Naive thymus-derived CD8-positive, alpha-beta T cell (primary cell): ENCODE results near the gene STX16. TPM values are rescaled to one million over a fixed set of nuclear protein-coding genes. Genes with fewer than 3 reads are reported as not detected.

Experiments used
- ATAC-seq, 2 donors: fragments of 150-1000 bp; cut with Tn5 transposase in 1 of 2; sonication (Bioruptor Pico), chemical (Tn5 transposase) in 1 of 2; 1 replicate in 1 of 2; 2 replicates in 1 of 2; pipeline ENCODE4 v1.10.0; 2021; ENCODE audit warnings: mild to moderate bottlenecking in 2 of 2, moderate library complexity in 2 of 2
- POLR2A ChIA-PET: fragments of 350-600 bp; sonication (Branson Sonifier 250); formaldehyde crosslinking; loops from one replicate; lab custom pipeline; 2021; ENCODE audit warnings: antibody characterized with exemption; lab: Charles Lee
- DNase-seq, 10 donors: peaks; one replicate each; pipeline versions ENCODE4 v3.0.0 to v3.0.0-alpha.2; 2020 to 2022
- H3K27ac Mint-ChIP-seq, 10 donors: one replicate each; pipeline ENCODE4 v1.8.0; 2020 to 2022; ENCODE audit warnings: mild to moderate bottlenecking in 10 of 10, mixed read lengths in 10 of 10, moderate library complexity in 4 of 10, inconsistent platforms in 1 of 10
- H3K27me3 Mint-ChIP-seq, 5 donors: one replicate each; pipeline ENCODE4 v1.8.0; 2021 to 2022; ENCODE audit warnings: mixed read lengths in 5 of 5
- H3K36me3 Mint-ChIP-seq, 3 donors: one replicate each; pipeline ENCODE4 v1.8.0; 2020 to 2022; ENCODE audit warnings: mixed read lengths in 3 of 3, mild to moderate bottlenecking in 2 of 3, inconsistent platforms in 1 of 3
- H3K4me1 Mint-ChIP-seq, 4 donors: one replicate each; pipeline ENCODE4 v1.8.0; 2021 to 2022; ENCODE audit warnings: mixed read lengths in 4 of 4
- H3K4me3 Mint-ChIP-seq, 10 donors: one replicate each; pipeline ENCODE4 v1.8.0; 2020 to 2022; ENCODE audit warnings: mild to moderate bottlenecking in 10 of 10, mixed read lengths in 10 of 10, moderate library complexity in 6 of 10, inconsistent platforms in 1 of 10
- H3K9me3 Mint-ChIP-seq, 9 donors: one replicate each; pipeline ENCODE4 v1.8.0; 2020 to 2022; ENCODE audit warnings: mixed read lengths in 9 of 9, mild to moderate bottlenecking in 3 of 9, inconsistent platforms in 1 of 9, moderate library complexity in 1 of 9
- polyA plus RNA-seq, 3 donors: library from polyadenylated mRNA; unstranded; fragments of 300-500 nt; fragmentation: Illumina TruSeq; gene quantifications; one replicate each; pipeline ENCODE4 v1.2.3, GENCODE V29; 2021
- total RNA-seq, 8 experiments: library from RNA in 2 of 8; stranded (reverse) in 2 of 8; gene quantifications; one replicate each; pipeline ENCODE4 v1.2.3 and lab custom pipeline; 2021 to 2026

The STX16 gene
- total and polyA plus RNA-seq, 5 experiments from 2014 or later: 23.2 to 205 (median 35.9) TPM

DNA sequence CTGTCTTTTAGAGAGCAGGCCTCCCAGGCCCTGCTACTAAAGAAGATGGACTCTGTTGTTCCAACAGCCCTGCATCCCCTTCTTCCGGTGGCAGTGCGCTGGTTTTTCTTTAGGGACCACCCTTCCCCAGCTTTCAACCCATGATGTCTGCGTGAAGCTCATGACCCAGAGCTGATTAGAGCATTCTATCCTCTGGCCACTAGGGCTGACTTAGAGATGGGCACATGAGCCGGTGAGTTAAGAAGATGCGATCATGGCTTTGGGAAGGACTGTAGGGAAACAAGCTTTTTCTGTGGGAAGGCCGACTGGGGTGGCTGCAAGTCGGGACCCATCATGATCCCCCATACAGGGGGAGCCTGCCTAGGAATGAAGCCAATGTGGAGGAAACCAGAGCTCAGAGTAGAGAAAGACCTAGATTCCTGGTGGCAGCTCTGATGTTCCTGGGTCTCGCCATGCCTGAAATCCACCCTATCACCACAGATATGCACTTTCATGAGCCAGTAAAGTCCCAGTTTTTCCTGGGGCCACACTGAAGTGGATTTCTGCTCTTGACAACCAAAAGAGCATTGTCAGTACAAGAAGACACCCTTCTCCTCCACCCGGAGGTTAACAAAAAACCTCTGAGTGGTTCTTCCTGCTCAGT is 29.1 kb upstream of the STX16 start:
- Mint-ChIP-seq H3K9me3 (no peaks in the 10 kb centered on the region), H3K36me3 (no peaks in the 10 kb centered on the region), H3K4me3 (no peak overlapping the region), H3K27me3 (peaks cover 5 to 12% (median 7%) of the 10 kb centered on the region in 5 donors), H3K27ac (no peak overlapping the region), H3K4me1 (peaks cover 8 to 26% (median 17%) of the 10 kb centered on the region in 4 donors)
- DNase-seq (no peak), ATAC-seq (no peak)
- POLR2A ChIA-PET: no interaction called here

DNA sequence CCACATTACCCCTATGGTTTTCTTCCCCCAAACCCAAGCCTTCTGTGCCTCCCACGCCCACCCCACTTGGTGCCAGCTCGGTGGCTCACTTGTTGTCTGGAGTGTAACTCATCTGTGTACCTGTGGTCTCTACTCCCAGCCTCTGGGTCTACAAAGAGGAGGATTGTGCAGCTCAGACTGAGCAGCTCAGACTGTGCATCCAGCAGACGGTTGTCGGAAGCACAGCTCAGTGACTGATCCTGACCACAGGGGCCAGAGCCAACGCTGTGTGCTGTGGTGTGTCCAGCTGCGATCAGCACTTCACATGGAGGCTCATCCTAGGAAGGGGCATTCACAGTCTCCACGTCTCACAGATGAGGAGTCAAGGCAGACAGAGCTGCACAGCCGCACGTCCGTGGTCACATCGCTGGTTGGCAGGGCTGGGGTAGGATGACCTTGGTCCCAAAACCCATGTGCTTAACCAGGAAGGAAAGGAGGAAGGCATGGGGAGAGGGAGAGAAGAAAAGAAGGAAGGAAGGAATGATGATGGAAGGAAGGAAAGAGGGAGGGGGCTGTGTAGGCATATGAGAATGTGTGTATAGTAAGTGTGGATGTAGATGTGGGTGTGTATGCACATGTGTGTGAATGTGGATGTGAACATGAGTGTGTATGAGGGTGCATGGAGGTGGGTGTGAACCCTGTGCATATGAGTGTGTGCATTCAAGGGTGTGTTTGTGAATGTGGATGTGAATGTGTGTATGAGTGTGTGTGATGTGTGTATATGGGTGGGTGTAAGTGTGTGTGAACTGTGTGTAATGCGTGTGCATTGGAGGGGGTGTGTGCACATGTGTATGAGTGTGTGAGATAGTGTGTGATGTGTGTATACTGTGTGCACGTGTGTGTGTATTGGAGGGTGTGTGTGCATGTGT is 28.2 kb upstream of the STX16 start:
- POLR2A ChIA-PET: no interaction called here
- peaks cover 8 to 35% (median 22%) of the 10 kb centered on the region in 4 donors for H3K4me1 Mint-ChIP-seq
- H3K27me3 Mint-ChIP-seq: peaks cover 4 to 12% (median 7%) of the 10 kb centered on the region in 5 donors
- DNase-seq: no peak
- no peaks in the 10 kb centered on the region for H3K9me3 Mint-ChIP-seq
- H3K4me3 Mint-ChIP-seq: no peak overlapping the region
- H3K27ac Mint-ChIP-seq: no peak overlapping the region
- no peaks in the 10 kb centered on the region for H3K36me3 Mint-ChIP-seq
- ATAC-seq: no peak

DNA sequence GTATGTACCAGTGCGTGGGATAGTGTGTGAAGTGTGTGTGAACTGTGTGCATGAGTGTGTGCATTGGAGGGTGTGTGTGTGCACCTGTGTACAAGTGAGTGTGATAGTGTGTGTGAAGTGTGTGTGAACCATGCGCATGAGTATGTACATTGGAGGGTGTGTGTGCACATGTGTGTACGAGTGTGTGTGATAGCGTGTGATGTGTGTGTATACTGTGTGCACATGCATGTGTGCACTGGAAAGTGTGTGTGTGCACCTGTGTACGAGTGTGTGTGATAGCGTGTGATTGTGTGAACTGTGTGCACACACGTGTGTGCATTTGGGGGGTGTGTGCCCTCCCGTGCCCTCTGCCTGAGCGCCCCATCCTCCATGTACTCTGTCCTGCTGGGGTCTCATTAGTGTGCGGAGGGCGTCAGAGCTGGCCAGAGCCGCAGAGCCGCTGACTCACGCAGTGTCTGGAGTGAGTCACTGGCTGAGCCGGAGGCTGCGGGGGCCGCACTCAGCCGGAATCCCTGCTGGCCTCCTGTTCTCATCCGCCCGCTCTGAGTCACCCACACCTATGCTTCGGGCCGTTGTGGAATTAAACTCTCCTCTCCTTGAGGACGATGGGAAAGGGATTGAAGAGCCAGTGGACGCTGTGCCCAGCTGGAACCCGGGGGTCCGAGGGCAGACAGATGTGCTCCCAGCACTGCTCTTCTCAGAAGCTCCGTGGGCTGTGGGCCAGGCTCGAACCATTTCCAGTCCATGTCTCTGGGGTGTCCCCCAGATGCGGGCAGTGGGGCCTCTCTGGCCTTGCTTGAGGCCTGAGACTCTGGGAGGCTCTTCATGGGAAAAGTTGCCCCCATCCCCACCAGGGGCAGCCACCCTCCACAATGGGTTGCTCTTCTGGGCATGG is 27.3 kb upstream of the STX16 start:
- DNase-seq: peak in 1 of 10 donors; percentile 6
- H3K4me1 Mint-ChIP-seq: peaks cover 8 to 43% (median 26%) of the 10 kb centered on the region in 4 donors
- POLR2A ChIA-PET: interaction anchor here (0.6 to 0.9 kb wide), 2 partner anchors 11 to 235 kb away, joined by 3 read pairs; partner anchors contain the start of gene VAPB
- H3K27me3 Mint-ChIP-seq: peaks cover 4 to 8% (median 7%) of the 10 kb centered on the region in 5 donors
- no peaks in the 10 kb centered on the region for H3K36me3 Mint-ChIP-seq
- no peak overlapping the region for H3K27ac Mint-ChIP-seq
- no peak overlapping the region for H3K4me3 Mint-ChIP-seq
- no peak for ATAC-seq
- no peaks in the 10 kb centered on the region for H3K9me3 Mint-ChIP-seq

GRCh38 chr20:58624687-58625086 is 26.4 kb upstream of the STX16 start:
- no peaks in the 10 kb centered on the region for H3K36me3 Mint-ChIP-seq
- DNase-seq (peak in 1 of 10 donors; percentile 26), ATAC-seq (no peak)
- no peaks in the 10 kb centered on the region for H3K9me3 Mint-ChIP-seq
- H3K4me3 Mint-ChIP-seq: no peak overlapping the region
- POLR2A ChIA-PET: interaction anchor here (0.9 kb wide), 1 partner anchor 10 kb away, joined by 3 read pairs; no protein-coding TSS in a partner anchor
- H3K27ac Mint-ChIP-seq: peak overlapping the region in 5 of 10 donors; percentile 3 to 82 (median 53)
- peaks cover 3 to 5% (median 4%) of the 10 kb centered on the region in 5 donors for H3K27me3 Mint-ChIP-seq
- H3K4me1 Mint-ChIP-seq: peaks cover 8 to 45% (median 28%) of the 10 kb centered on the region in 4 donors

DNA sequence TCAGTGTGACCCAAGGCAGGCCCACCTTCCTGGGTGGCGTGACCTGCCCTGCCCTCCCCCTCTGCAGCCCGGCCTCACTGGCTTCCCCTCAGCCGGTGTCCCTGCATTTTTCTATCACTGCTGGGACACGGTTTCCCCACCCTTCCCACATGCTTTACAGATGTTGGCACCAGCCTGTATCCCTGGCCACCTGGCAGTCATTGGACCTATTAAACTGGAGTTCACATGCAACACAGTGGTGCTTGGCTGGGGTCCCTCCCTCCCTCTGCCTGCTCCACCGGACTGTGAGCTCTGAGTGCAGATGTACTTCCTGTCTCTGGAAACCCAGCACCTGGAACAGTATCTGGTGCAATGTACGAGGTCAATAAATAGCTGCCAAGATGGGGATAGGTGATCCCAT is 25.5 kb upstream of the STX16 start:
- no peak for ATAC-seq
- POLR2A ChIA-PET: no interaction called here
- Mint-ChIP-seq H3K27me3 (peaks cover 0 to 3% (median 2%) of the 10 kb centered on the region in 5 donors), H3K4me1 (peaks cover 8 to 49% (median 28%) of the 10 kb centered on the region in 4 donors), H3K9me3 (no peaks in the 10 kb centered on the region), H3K4me3 (peak overlapping the region in 2 of 10 donors; percentile 29 to 34), H3K36me3 (no peaks in the 10 kb centered on the region), H3K27ac (peak overlapping the region in 7 of 10 donors; percentile 35 to 90 (median 51))
- peak in 1 of 10 donors; percentile 38 for DNase-seq

- H3K4me3 Mint-ChIP-seq: peak overlapping the region in 2 of 10 donors; percentile 29 to 34
- peaks cover 0 to 3% (median 0%) of the 10 kb centered on the region in 5 donors for H3K27me3 Mint-ChIP-seq
- H3K4me1 Mint-ChIP-seq: peaks cover 8 to 49% (median 29%) of the 10 kb centered on the region in 4 donors
- H3K9me3 Mint-ChIP-seq: no peaks in the 10 kb centered on the region
- POLR2A ChIA-PET: no interaction called here
- H3K27ac Mint-ChIP-seq: peak overlapping the region in 7 of 10 donors; percentile 35 to 90 (median 51)
- DNase-seq (peak in 1 of 10 donors; percentile 42), ATAC-seq (no peak)
- no peaks in the 10 kb centered on the region for H3K36me3 Mint-ChIP-seq
Observed at GRCh38 chr20:58626051-58626450, 25.0 kb upstream of the STX16 start.

DNA sequence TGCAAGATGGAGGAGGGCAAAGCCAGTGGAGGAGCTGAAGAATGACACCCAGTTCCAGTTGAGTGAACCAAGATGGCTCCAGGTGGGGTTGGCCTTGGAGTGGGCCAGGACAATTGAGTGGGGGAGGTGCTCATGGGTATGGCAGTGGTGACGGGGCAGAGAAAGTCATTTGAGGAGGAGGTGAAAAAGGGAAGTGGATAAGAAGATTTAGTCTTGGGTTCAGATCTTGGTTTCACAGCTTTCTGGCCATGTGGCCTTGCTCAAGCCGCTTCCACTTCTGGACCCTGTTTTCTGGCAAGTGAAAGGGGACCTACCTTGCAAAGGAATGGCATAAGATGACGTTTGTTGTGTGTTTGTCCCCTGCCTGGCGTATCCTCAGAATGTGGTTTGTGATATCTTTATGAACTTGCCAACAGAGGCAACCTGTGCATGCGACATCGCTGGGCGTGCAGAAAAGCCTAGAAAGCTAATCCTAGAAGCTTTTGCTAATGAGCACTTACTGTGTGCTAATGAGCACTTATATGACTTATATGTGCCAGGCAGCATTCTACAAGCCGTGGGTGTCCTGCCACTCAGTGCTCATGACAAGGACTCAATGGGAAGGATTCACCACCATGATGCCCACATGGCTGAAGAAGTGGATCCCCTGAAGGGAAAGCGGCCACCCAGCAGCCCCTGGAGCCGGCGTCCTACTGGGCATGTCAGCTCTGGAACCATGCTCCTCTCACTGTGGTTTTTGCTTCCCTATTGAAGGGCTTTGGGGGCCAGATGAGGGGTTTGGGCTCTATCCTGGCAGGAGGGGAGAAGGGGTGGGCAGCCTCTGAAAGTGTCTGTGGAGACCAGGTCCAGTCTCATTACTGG is 23.6 kb upstream of the STX16 start:
- DNase-seq (peak in 4 of 10 donors; percentile 19 to 73 (median 45)), ATAC-seq (no peak)
- Mint-ChIP-seq H3K27me3 (no peaks in the 10 kb centered on the region), H3K27ac (peak overlapping the region in 6 of 10 donors; percentile 76 to 98 (median 94)), H3K4me3 (peak overlapping the region in 5 of 10 donors; percentile 26 to 73 (median 68)), H3K4me1 (peaks cover 8 to 49% (median 29%) of the 10 kb centered on the region in 4 donors), H3K36me3 (no peaks in the 10 kb centered on the region), H3K9me3 (no peaks in the 10 kb centered on the region)
- POLR2A ChIA-PET: interaction anchor here (0.8 kb wide), 1 partner anchor 24 kb away, joined by 3 read pairs; the partner anchor contains the start of gene STX16

DNA sequence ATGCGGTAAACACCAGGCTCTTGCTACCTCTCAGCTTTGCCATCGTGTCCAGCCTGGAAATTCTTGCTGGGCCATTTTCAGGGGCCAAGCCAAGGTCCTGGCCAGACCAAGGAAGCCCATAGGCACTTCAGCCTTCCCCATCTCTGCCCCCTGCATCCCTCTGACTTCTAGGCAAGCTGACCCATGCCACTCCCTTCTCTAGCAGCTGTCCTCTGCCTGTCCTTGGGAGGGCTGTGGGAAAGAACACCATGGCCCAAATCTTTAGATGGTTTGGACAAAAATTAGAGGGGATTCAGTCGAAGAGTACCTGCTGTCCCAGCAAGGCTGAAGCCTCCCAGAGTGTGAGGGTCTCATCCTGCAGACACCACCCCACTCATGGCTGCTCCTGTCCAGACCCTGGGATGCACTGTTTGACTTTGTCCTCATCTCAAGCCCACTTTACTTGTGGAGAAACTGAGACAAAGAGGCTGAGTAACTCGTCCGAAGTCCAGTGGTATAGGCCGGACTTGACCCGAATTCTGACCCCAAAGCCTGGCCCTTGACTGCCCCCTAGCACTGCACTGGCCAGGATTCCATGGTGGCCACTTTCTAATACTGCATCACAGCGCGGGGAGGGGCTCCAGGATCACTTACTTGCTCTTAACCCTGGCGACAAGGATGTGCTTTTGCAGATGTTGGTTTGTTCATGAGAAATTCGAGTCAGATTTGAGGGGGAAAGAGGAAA is 22.4 kb upstream of the STX16 start:
- Mint-ChIP-seq H3K4me3 (peak overlapping the region in 1 of 10 donors; percentile 67), H3K36me3 (no peaks in the 10 kb centered on the region), H3K27ac (peak overlapping the region in 5 of 10 donors; percentile 25 to 98 (median 94)), H3K9me3 (no peaks in the 10 kb centered on the region), H3K4me1 (peaks cover 8 to 58% (median 34%) of the 10 kb centered on the region in 4 donors), H3K27me3 (peaks cover 0 to 1% (median 0%) of the 10 kb centered on the region in 5 donors)
- peak in 1 of 10 donors; percentile 50 for DNase-seq
- ATAC-seq: no peak
- POLR2A ChIA-PET: no interaction called here

DNA sequence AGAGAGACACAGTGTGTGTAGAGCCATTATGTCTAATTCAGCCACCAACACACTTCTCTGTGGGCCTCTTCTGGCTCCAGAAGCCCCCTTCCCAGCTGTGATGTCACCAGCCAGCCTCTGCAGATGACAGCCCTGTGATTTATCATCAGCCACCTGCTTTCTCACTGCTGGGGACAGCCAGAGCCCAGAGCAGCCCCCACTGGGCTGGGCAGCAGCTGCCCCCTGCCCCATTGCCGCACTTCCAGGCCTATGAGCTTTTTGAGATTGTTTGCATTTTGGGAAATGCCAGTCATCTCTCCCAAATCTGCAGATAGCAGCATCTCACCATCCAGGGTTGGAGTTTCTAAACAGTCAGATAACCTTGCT is 21.9 kb upstream of the STX16 start:
- DNase-seq (no peak), ATAC-seq (no peak)
- H3K27ac Mint-ChIP-seq: peak overlapping the region in 4 of 10 donors; percentile 25 to 77 (median 48)
- peaks cover 9 to 63% (median 39%) of the 10 kb centered on the region in 4 donors for H3K4me1 Mint-ChIP-seq
- H3K36me3 Mint-ChIP-seq: no peaks in the 10 kb centered on the region
- POLR2A ChIA-PET: no interaction called here
- no peaks in the 10 kb centered on the region for H3K9me3 Mint-ChIP-seq
- H3K27me3 Mint-ChIP-seq: peaks cover 0 to 1% (median 0%) of the 10 kb centered on the region in 5 donors
- no peak overlapping the region for H3K4me3 Mint-ChIP-seq

GRCh38 chr20:58630063-58630462 is 21.0 kb upstream of the STX16 start:
- peaks cover 14 to 66% (median 43%) of the 10 kb centered on the region in 4 donors for H3K4me1 Mint-ChIP-seq

More at GRCh38 chr20:58630063-58630462, 21.0 kb upstream of the STX16 start:
- Mint-ChIP-seq H3K4me3 (no peak overlapping the region), H3K36me3 (no peaks in the 10 kb centered on the region), H3K27ac (peak overlapping the region in 3 of 10 donors; percentile 43 to 60 (median 55)), H3K27me3 (peaks cover 0 to 1% (median 0%) of the 10 kb centered on the region in 5 donors), H3K9me3 (no peaks in the 10 kb centered on the region)
- no peak for ATAC-seq
- POLR2A ChIA-PET: no interaction called here
- no peak for DNase-seq
